Ovary (tissue), 3 donors: ENCODE results near the gene PRIMA1.

ENCODE experiments used
- CTCF ChIP-seq, 3 donors: fragments of 450-650 bp in 2 of 3; fragments of 200-600 bp in 1 of 3; IDR thresholded peaks; one replicate each; pipeline versions ENCODE4 v1.5.1 to v1.8.0; 2016 to 2022; ENCODE audit warnings: antibody characterized with exemption in 3 of 3, mild to moderate bottlenecking in 1 of 3
- POLR2A ChIP-seq: fragments of 450-650 bp; IDR thresholded peaks from one replicate; pipeline ENCODE4 v1.6.1; 2017; ENCODE audit warnings: antibody characterized with exemption, mild to moderate bottlenecking, moderate library complexity
- donor health status: DM: no; HTN: no; CAD: no.

DNA sequence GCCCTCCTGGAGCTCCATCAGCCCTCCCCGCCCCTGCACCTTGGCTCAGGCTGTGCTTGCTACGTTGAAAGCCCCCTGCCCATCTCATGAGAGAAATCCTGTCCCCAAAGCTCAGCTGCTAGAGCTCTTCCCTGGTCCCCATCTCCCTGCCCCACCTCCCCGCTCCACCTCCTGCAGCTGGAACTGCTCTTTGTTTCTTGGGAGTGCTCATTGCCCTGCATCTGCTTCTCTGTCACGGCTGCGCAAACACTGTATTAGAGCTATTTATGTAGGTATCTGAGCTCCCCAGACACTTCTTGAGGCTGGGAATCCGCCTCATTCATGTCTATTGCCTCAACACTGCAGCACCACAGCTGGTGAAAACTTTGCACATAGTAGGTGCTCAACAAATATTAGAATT is 32.8 kb upstream of the PRIMA1 start:
- TF ChIP-seq CTCF (IDR thresholded peaks at IDR 0.05) (no peak), POLR2A (no peak)
